ENCODE measurements around the gene NINJ1. TPM values are rescaled to one million over a fixed set of nuclear protein-coding genes. Genes with fewer than 3 reads are reported as not detected.

NINJ1 gene
- total and polyA plus RNA-seq, 2 of the 13 experiments (the other 11 are each of a cell fraction or from before 2014, with no cell fraction given), result 81.2 to 92.1 TPM

GRCh38 chr9:93116072-93116961 lies 17.7 kb downstream of the NINJ1 start (continued):
- TF ChIP-seq ZBTB40 (IDR thresholded peaks at IDR 0.05) (no peak), ZBTB40 (CRISPR knock-in tag; IDR thresholded peaks at IDR 0.05) (peak; percentile 61), TP53 (CRISPR knock-in tag; conservative IDR thresholded peaks at IDR 0.05) (no peak), ARNT (IDR thresholded peaks at IDR 0.05) (no peak), HHEX (CRISPR knock-in tag; IDR thresholded peaks at IDR 0.05) (no peak), MAFG (CRISPR knock-in tag; IDR thresholded peaks at IDR 0.05) (peak; percentile 86), PAWR (CRISPR knock-in tag; IDR thresholded peaks at IDR 0.05; ENCODE audit: borderline replicate concordance) (no peak), ELF4 (CRISPR knock-in tag; IDR thresholded peaks at IDR 0.05; ENCODE audit: borderline replicate concordance) (no peak), ZBTB14 (CRISPR knock-in tag; IDR thresholded peaks at IDR 0.05) (no peak), ZC3H13 (CRISPR knock-in tag; IDR thresholded peaks at IDR 0.05) (no peak), FOXO4 (CRISPR knock-in tag; conservative IDR thresholded peaks at IDR 0.05) (no peak), MIER2 (CRISPR knock-in tag; IDR thresholded peaks at IDR 0.05) (no peak), AGO1 (IDR thresholded peaks at IDR 0.05; ENCODE audit: low read depth, low read length, poor library complexity, severe bottlenecking) (no peak), FOXA3 (CRISPR knock-in tag; IDR thresholded peaks at IDR 0.05) (peak; percentile 66), ZNF589 (CRISPR knock-in tag; conservative IDR thresholded peaks at IDR 0.05) (no peak), ZMYM3 (CRISPR knock-in tag; IDR thresholded peaks at IDR 0.05) (peak; percentile 64; the same call in 1 of the 2 replicates), FOXM1 (CRISPR knock-in tag; IDR thresholded peaks at IDR 0.05) (no peak), MLX (CRISPR knock-in tag; IDR thresholded peaks at IDR 0.05) (no peak)
